Stomach (tissue), 9 donors: ENCODE measurements around the gene RERE. TPM values are rescaled to one million over a fixed set of nuclear protein-coding genes. Genes with fewer than 3 reads are reported as not detected.

Experiments used
- DNase-seq, 2 donors: peaks; one replicate each; pipeline versions ENCODE4 v3.0.0 to v3.0.0-alpha.2; 2013 to 2019
- H3K27ac ChIP-seq, 5 donors: fragments of 200-600 bp in 4 of 5; sonication (generic) in 4 of 5; one replicate each; pipeline ENCODE4 v1.5.1; 2013 to 2019; ENCODE audit warnings: mild to moderate bottlenecking in 1 of 5, moderate library complexity in 1 of 5
- H3K27me3 ChIP-seq, 3 donors: fragments of 200-600 bp; sonication (generic); one replicate each; pipeline ENCODE4 v1.5.1; 2017 to 2019; ENCODE audit warnings: mixed run types in 1 of 3
- H3K36me3 ChIP-seq, 4 donors: fragments of 200-600 bp; sonication (generic); 1 replicate in 3 of 4; 2 replicates in 1 of 4; pipeline ENCODE4 v1.5.1; 2016 to 2019
- H3K4me1 ChIP-seq, 4 donors: fragments of 200-600 bp; sonication (generic); one replicate each; pipeline ENCODE4 v1.5.1; 2016 to 2019
- H3K4me3 ChIP-seq, 4 donors: fragments of 200-600 bp; sonication (generic) in 3 of 4; one replicate each; pipeline ENCODE4 v1.5.1; 2016 to 2019; ENCODE audit warnings: mild to moderate bottlenecking in 1 of 4
- H3K9me3 ChIP-seq, 4 donors: fragments of 200-600 bp; sonication (generic); one replicate each; pipeline ENCODE4 v1.5.1; 2016 to 2019
- CTCF ChIP-seq, 7 experiments: fragments of 450-650 bp in 4 of 7; fragments of 200-600 bp in 3 of 7; sonication (generic) in 3 of 7; IDR thresholded peaks; one replicate each; pipeline ENCODE4 v1.5.1; 2016 to 2019; ENCODE audit warnings: antibody characterized with exemption in 7 of 7, control low read depth in 2 of 7, mild to moderate bottlenecking in 1 of 7
- EP300 ChIP-seq: sonication (generic); formaldehyde crosslinking; IDR thresholded peaks from one replicate; pipeline ENCODE4 v1.6.1; 2017; ENCODE audit warnings: antibody characterized with exemption
- POLR2A ChIP-seq, 4 donors: fragments of 450-650 bp; IDR thresholded peaks; one replicate each; pipeline ENCODE4 v1.6.1; 2016; ENCODE audit warnings: antibody characterized with exemption in 4 of 4, control low read depth in 2 of 4, mild to moderate bottlenecking in 1 of 4, moderate library complexity in 1 of 4
- POLR2AphosphoS5 ChIP-seq, 3 donors: sonication (generic); formaldehyde crosslinking; IDR thresholded peaks; one replicate each; pipeline ENCODE4 v1.6.1; 2016; ENCODE audit warnings: antibody characterized with exemption in 3 of 3
- WGBS, 5 donors: extraction: QIAGEN DNeasy Blood & Tissue Kit in 3 of 5; methylation state at CpG; one replicate each; pipeline versions ENCODE4 v1.1.5 to v1.1.7; 2013 to 2018; 5-methylcytosine and 5-hydroxymethylcytosine counted together
- intact Hi-C: fragments of 100-400 bp; cut with DNase I; formaldehyde crosslinking; loops from one replicate; pipeline ENCODE4 v1.15.1; 2023; ENCODE audit warnings: low total_unique reads
- polyA plus RNA-seq, 3 donors: library from polyadenylated mRNA; stranded (reverse); fragments of 200-250 nt; gene quantifications; one replicate each; pipeline ENCODE4 v1.2.3, GENCODE V29; 2013
- total RNA-seq, 5 donors: library from RNA; depleted of rRNA; stranded (reverse); fragments of >200 nt; gene quantifications; one replicate each; pipeline versions ENCODE4 v1.1.0 to v1.2.3, GENCODE V29; 2014 to 2016
- donor health status: healthy with polysubstance abuse.
- donor health status: Bipolar disorder and iron deficiency.
- donor health status: healthy.

RERE gene
- total and polyA plus RNA-seq, 8 donors: 15.6 to 198 (median 79.3) TPM

- 51 to 67% (median 55%) methylated on average over 10 of the region's 10 CpGs for WGBS, 5 donors
- no peak for TF ChIP-seq EP300
- TF ChIP-seq CTCF (IDR thresholded peaks at IDR 0.05): no peak
- TF ChIP-seq POLR2A (IDR thresholded peaks at IDR 0.05): no peak
- TF ChIP-seq POLR2AphosphoS5 (IDR thresholded peaks at IDR 0.05): no peak
- peaks cover 48 to 98% (median 77%) of the 10 kb centered on the region in 4 donors for H3K4me1 ChIP-seq
- no peaks in the 10 kb centered on the region for H3K9me3 ChIP-seq
- no peaks in the 10 kb centered on the region for H3K27me3 ChIP-seq
- peak overlapping the region; percentile 18 to 84 (median 73) for H3K27ac ChIP-seq
- H3K4me3 ChIP-seq: peak overlapping the region in 2 of 4 donors; percentile 5 to 13
- intact Hi-C loops: no loop called here
- no peak for DNase-seq
- peaks cover 0 to 37% (median 13%) of the 10 kb centered on the region in 4 donors for H3K36me3 ChIP-seq
Observed at GRCh38 chr1:8394456-8395321, 422.8 kb downstream of the RERE start.

- TF ChIP-seq POLR2AphosphoS5 (IDR thresholded peaks at IDR 0.05) (no peak), EP300 (no peak), CTCF (IDR thresholded peaks at IDR 0.05) (no peak), POLR2A (IDR thresholded peaks at IDR 0.05) (no peak)
- Histone ChIP-seq H3K27ac (peak overlapping the region in 2 of 5 donors; percentile 14 to 36), H3K27me3 (no peaks in the 10 kb centered on the region), H3K4me1 (peaks cover 47 to 93% (median 72%) of the 10 kb centered on the region in 4 donors), H3K9me3 (no peaks in the 10 kb centered on the region), H3K36me3 (peaks cover 0 to 37% (median 29%) of the 10 kb centered on the region in 4 donors), H3K4me3 (no peak overlapping the region)
- 81 to 87% (median 85%) methylated on average over 7 of the region's 7 CpGs for WGBS, 5 donors
- intact Hi-C loops: no loop called here
- DNase-seq: no peak
Observed at GRCh38 chr1:8392522-8392921, 424.9 kb downstream of the RERE start.

GRCh38 chr1:8390707-8391106 is 426.7 kb downstream of the RERE start:
- WGBS, 5 donors: 54 to 77% (median 66%) methylated on average over 4 of the region's 4 CpGs
- H3K4me1 ChIP-seq: peaks cover 34 to 90% (median 62%) of the 10 kb centered on the region in 4 donors
- H3K9me3 ChIP-seq: no peaks in the 10 kb centered on the region
- no peak for DNase-seq
- H3K27ac ChIP-seq: peak overlapping the region in 3 of 5 donors; percentile 18 to 44 (median 42)
- peaks cover 0 to 37% (median 29%) of the 10 kb centered on the region in 4 donors for H3K36me3 ChIP-seq
- H3K27me3 ChIP-seq: no peaks in the 10 kb centered on the region
- H3K4me3 ChIP-seq: no peak overlapping the region
- TF ChIP-seq POLR2AphosphoS5 (IDR thresholded peaks at IDR 0.05): no peak
- no peak for TF ChIP-seq EP300
- TF ChIP-seq POLR2A (IDR thresholded peaks at IDR 0.05): no peak
- no peak for TF ChIP-seq CTCF (IDR thresholded peaks at IDR 0.05)
- intact Hi-C loops: no loop called here

- no peak overlapping the region for H3K27ac ChIP-seq
- TF ChIP-seq CTCF (IDR thresholded peaks at IDR 0.05): no peak
- no peak for TF ChIP-seq POLR2AphosphoS5 (IDR thresholded peaks at IDR 0.05)
- no peak for TF ChIP-seq POLR2A (IDR thresholded peaks at IDR 0.05)
- TF ChIP-seq EP300: no peak
- peaks cover 27 to 90% (median 62%) of the 10 kb centered on the region in 4 donors for H3K4me1 ChIP-seq
- intact Hi-C loops: no loop called here
- no peak overlapping the region for H3K4me3 ChIP-seq
- no peaks in the 10 kb centered on the region for H3K9me3 ChIP-seq
- DNase-seq: no peak
- 88 to 95% (median 93%) methylated on average over 7 of the region's 7 CpGs for WGBS, 5 donors
- H3K36me3 ChIP-seq: peaks cover 0 to 37% (median 29%) of the 10 kb centered on the region in 4 donors
- H3K27me3 ChIP-seq: no peaks in the 10 kb centered on the region
Observed at GRCh38 chr1:8389958-8390535, 427.4 kb downstream of the RERE start.
